Transverse colon (tissue), 4 donors: ENCODE data around the gene CLIC4. TPM values are rescaled to one million over a fixed set of nuclear protein-coding genes. Genes with fewer than 3 reads are reported as not detected.
"Not testable (repeated sequence)": the region's sequence is repeated elsewhere in the genome, so short reads cannot be mapped to it uniquely, and the experiment has no call there.

Source experiments
- DNase-seq: peaks from one replicate; pipeline ENCODE4 v3.0.0-alpha.2; 2019
- H3K27ac ChIP-seq, 4 donors: fragments of 200-600 bp; sonication (generic); 2 replicates each; pipeline ENCODE4 v1.5.1; 2016 to 2018; ENCODE audit warnings: inconsistent platforms in 4 of 4
- H3K27me3 ChIP-seq: fragments of 200-600 bp; sonication (generic); 2 replicates; pipeline ENCODE4 v1.5.1; 2017; ENCODE audit warnings: inconsistent platforms
- H3K36me3 ChIP-seq, 4 donors: fragments of 200-600 bp; sonication (generic); 2 replicates each; pipeline ENCODE4 v1.5.1; 2017 to 2019; ENCODE audit warnings: inconsistent platforms in 4 of 4
- H3K4me1 ChIP-seq, 4 donors: fragments of 200-600 bp; sonication (generic); 2 replicates each; pipeline ENCODE4 v1.5.1; 2017 to 2020; ENCODE audit warnings: inconsistent platforms in 4 of 4
- H3K4me3 ChIP-seq, 4 donors: fragments of 200-600 bp; sonication (generic); 1 replicate in 1 of 4; 2 replicates in 3 of 4; pipeline versions ENCODE4 v1.5.1 to v1.6.1; 2017 to 2019; ENCODE audit warnings: inconsistent platforms in 4 of 4
- H3K9me3 ChIP-seq, 2 donors: fragments of 200-600 bp; sonication (generic); 2 replicates each; pipeline ENCODE4 v1.5.1; 2017 to 2019; ENCODE audit warnings: inconsistent platforms in 2 of 2
- CTCF ChIP-seq, 5 experiments: fragments of 200-600 bp in 3 of 5; fragments of 450-650 bp in 2 of 5; sonication (generic) in 3 of 5; IDR thresholded peaks; 1 replicate in 2 of 5; 2 replicates in 3 of 5; pipeline ENCODE4 v1.5.1; 2016 to 2017; ENCODE audit warnings: antibody characterized with exemption in 5 of 5, inconsistent platforms in 3 of 5, mild to moderate bottlenecking in 2 of 5, moderate library complexity in 1 of 5
- EP300 ChIP-seq: sonication (generic); formaldehyde crosslinking; IDR thresholded peaks from one replicate; pipeline ENCODE4 v1.6.1; 2017; ENCODE audit warnings: antibody characterized with exemption, low read depth
- POLR2A ChIP-seq: fragments of 450-650 bp; IDR thresholded peaks from one replicate; pipeline ENCODE4 v1.6.1; 2016; ENCODE audit warnings: antibody characterized with exemption, mild to moderate bottlenecking, moderate library complexity
- POLR2AphosphoS5 ChIP-seq, 3 donors: sonication (generic); formaldehyde crosslinking; IDR thresholded peaks; one replicate each; pipeline ENCODE4 v1.6.1; 2016; ENCODE audit warnings: antibody characterized with exemption in 3 of 3
- WGBS, 2 donors: methylation state at CpG; one replicate each; pipeline ENCODE4 v1.1.5; 2018; ENCODE audit warnings: low coverage in 1 of 2; 5-methylcytosine and 5-hydroxymethylcytosine counted together
- in situ Hi-C, 4 donors: fragments of 200-750 bp; cut with MboI; loops; one replicate each; pipeline versions ENCODE4 v1.15.0 to v1.15.1; 2017; ENCODE audit warnings: low sequenced_read_pairs in 3 of 4, low pct_ligation_motif_present in 1 of 4, low pct_unique_long_range_greater_than_20kb in 1 of 4
- intact Hi-C: fragments of 100-400 bp; cut with DNase I; formaldehyde crosslinking; loops from one replicate; pipeline ENCODE4 v1.15.1; 2023; ENCODE audit warnings: low total_unique reads
- total RNA-seq, 4 donors: library from RNA; depleted of rRNA; stranded (reverse); fragments of >200 nt; gene quantifications; one replicate each; pipeline ENCODE4 v1.1.0, GENCODE V29; 2016

Gene CLIC4
- total RNA-seq, 4 donors from 2014 or later: 52.4 to 107 (median 65.0) TPM

GRCh38 chr1:24888061-24888970, 143.1 kb downstream of the CLIC4 start:
- no peaks in the 10 kb centered on the region for H3K27me3 ChIP-seq
- in situ Hi-C loops (no loop called here), intact Hi-C loops (no loop called here)
- H3K4me1 ChIP-seq: peaks cover 0 to 28% (median 2%) of the 10 kb centered on the region in 4 donors
- peaks cover 0 to 9% of the 10 kb centered on the region in 2 donors for H3K9me3 ChIP-seq
- no peak for TF ChIP-seq POLR2AphosphoS5 (IDR thresholded peaks at IDR 0.05)
- TF ChIP-seq CTCF (IDR thresholded peaks at IDR 0.05): no peak
- TF ChIP-seq POLR2A: no peak
- no peak for TF ChIP-seq EP300
- no peak overlapping the region for H3K27ac ChIP-seq
- WGBS, 2 donors: 92% methylated on average over 9 of the region's 9 CpGs; no CpG with 5 or more reads in 1 of the 2 donors
- no peak overlapping the region for H3K4me3 ChIP-seq
- peak; percentile 5 for DNase-seq
- no peaks in the 10 kb centered on the region for H3K36me3 ChIP-seq

GRCh38 chr1:24888971-24889676, 143.9 kb downstream of the CLIC4 start:
- in situ Hi-C loops: no loop called here
- DNase-seq: no peak

GRCh38 chr1:24890887-24891286, 145.6 kb downstream of the CLIC4 start:
- no peak for TF ChIP-seq EP300
- TF ChIP-seq CTCF (IDR thresholded peaks at IDR 0.05): no peak
- TF ChIP-seq POLR2A: no peak
- no peak for TF ChIP-seq POLR2AphosphoS5 (IDR thresholded peaks at IDR 0.05)
- Histone ChIP-seq H3K27me3 (no peaks in the 10 kb centered on the region), H3K4me3 (no peak overlapping the region), H3K9me3 (peaks cover 0 to 4% of the 10 kb centered on the region in 2 donors), H3K4me1 (peaks cover 0 to 37% (median 6%) of the 10 kb centered on the region in 4 donors), H3K27ac (peak overlapping the region in 1 of 4 donors; percentile 72), H3K36me3 (no peaks in the 10 kb centered on the region)
- peak; percentile 7 for DNase-seq
- intact Hi-C loops (loop anchor here (5.0 kb wide), 1 partner anchor 1311 kb away; no protein-coding TSS in a partner anchor), in situ Hi-C loops (no loop called here)
- WGBS, 2 donors: 88% methylated on average over 2 of the region's 2 CpGs; no CpG with 5 or more reads in 1 of the 2 donors

More at GRCh38 chr1:24888971-24889676, 143.9 kb downstream of the CLIC4 start:
- TF ChIP-seq POLR2AphosphoS5 (IDR thresholded peaks at IDR 0.05) (no peak), POLR2A (no peak), EP300 (no peak), CTCF (IDR thresholded peaks at IDR 0.05) (no peak)
- Histone ChIP-seq H3K27me3 (no peaks in the 10 kb centered on the region), H3K27ac (no peak overlapping the region), H3K4me1 (peaks cover 0 to 35% (median 6%) of the 10 kb centered on the region in 4 donors), H3K36me3 (no peaks in the 10 kb centered on the region), H3K9me3 (peaks cover 0 to 4% of the 10 kb centered on the region in 2 donors), H3K4me3 (no peak overlapping the region)
- 68 to 83% methylated on average over 2 to 4 of the region's 4 CpGs for WGBS, 2 donors
- intact Hi-C loops: no loop called here

- H3K9me3 ChIP-seq, H3K4me3 ChIP-seq, H3K27me3 ChIP-seq, H3K36me3 ChIP-seq, in situ Hi-C loops: not testable (repeated sequence)
- DNase-seq: peak; percentile 4
- H3K27ac ChIP-seq: peak overlapping the region in 1 of 4 donors; percentile 72
- WGBS, 2 donors: 20 to 38% methylated on average over 1 of the region's 1 CpG
- intact Hi-C loops: loop anchor here (5.0 kb wide), 1 partner anchor 1311 kb away; no protein-coding TSS in a partner anchor
- H3K4me1 ChIP-seq: peaks cover 0 to 38% (median 6%) of the 10 kb centered on the region in 4 donors
- peak in 1 of 3 donors; percentile 24 for TF ChIP-seq POLR2AphosphoS5 (IDR thresholded peaks at IDR 0.05)
Observed at GRCh38 chr1:24891367-24891766, 146.1 kb downstream of the CLIC4 start.
